HG03159 (cell line): ENCODE data around the gene EFCAB12.
"Not testable (repeated sequence)": the region's sequence is repeated elsewhere in the genome, so short reads cannot be mapped to it uniquely, and the experiment has no call there.

ENCODE experiments used
- ATAC-seq: cut with Tn5 transposase; IDR thresholded peaks from one replicate; pipeline ENCODE4 v1.9.1; 2021; ENCODE audit warnings: mild to moderate bottlenecking, moderate library complexity; ENCODE audit not compliant: unreplicated experiment

EFCAB12 gene

GRCh38 chr3:129421988-129422745 is 6.3 kb downstream of the EFCAB12 start:
- no peak for ATAC-seq

- no peak for ATAC-seq
These were observed 7.1 kb downstream of the EFCAB12 start for GRCh38 chr3:129421236-129421883.

GRCh38 chr3:129419476-129419875 is 9.0 kb downstream of the EFCAB12 start:
- ATAC-seq: no peak

DNA sequence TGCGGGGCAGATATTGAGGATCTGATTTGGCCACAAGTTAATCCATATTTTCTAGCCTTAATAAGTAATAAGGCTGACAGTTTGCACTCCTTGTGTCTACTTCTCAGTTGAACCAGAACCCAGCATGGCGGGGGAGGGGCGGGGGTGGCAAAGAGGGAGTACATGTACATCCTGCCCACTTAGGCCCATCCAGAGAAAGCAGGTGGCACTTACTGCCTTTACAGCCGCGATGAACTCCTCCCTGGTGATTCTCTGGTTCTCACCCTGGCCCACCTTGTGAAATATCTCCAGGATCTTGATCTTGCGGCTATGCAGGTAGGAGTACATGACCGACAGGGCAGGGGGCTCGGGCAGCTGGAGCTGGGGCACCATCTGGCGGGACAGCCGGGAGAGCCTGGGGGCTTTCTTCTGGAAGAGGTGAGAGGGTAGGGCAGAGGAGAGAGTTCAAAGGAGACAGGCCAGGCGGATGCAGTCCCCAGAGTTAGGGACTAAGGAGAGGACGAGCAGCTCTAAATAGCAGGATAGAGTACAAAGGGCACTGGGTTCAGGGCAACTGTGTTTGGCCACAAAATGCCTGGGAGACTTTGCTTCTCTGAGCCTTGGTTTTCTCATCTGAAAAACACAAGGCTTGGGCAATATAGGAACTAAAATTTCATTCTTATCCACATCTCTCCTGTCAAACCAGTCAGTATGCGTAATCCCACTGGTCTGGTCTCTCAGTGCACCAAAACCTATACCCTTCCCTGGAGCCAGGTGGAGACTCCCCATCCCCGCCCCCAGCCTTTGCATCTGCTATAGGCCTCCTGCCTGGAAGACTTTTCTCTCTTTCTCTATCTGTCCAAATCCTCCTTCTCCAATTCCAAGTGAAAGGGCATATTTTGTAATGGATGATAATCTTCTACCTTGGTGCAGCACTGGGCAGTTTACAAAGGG is 10.1 kb downstream of the EFCAB12 start:
- ATAC-seq: no peak

GRCh38 chr3:129417326-129417725 is 11.1 kb downstream of the EFCAB12 start:
- ATAC-seq: no peak

DNA sequence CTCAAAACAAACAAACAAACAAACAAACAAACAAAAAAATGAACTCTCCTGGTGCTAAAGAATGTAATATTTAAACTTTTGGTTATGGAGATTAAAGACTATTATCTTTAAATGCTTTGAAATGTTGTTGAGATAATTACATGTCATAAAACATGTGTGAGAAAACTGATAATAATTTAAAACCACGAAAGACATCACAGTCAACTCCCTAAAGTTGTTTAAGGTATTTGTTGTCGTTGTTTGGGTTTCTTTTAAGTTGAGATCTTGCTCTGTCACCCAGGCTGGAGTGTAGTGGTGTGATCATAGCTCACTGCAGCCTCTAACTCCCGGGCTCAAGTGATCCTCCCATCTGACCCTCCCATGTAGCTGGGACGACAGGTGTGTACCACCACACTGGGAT is 12.0 kb downstream of the EFCAB12 start:
- ATAC-seq: no peak

DNA sequence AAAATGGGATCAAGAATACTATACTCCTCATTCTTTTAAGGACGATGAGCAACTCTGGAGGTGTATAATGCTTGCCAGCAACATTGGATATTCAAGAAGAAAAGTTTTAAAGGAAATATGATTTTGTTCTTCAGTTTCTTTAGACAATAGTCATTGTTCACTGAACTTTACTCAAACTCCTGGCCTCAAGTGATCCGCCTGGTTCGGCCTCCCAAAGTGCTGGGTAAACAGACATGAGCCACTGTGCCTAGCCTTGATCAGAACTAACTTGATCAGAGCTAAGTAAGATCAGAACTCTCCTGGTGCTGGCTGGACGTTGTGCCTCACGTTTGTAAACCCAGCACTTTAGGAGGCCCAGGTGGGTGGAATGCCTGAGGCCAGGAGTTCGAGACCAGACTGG is 12.6 kb downstream of the EFCAB12 start:
- ATAC-seq: no peak

DNA sequence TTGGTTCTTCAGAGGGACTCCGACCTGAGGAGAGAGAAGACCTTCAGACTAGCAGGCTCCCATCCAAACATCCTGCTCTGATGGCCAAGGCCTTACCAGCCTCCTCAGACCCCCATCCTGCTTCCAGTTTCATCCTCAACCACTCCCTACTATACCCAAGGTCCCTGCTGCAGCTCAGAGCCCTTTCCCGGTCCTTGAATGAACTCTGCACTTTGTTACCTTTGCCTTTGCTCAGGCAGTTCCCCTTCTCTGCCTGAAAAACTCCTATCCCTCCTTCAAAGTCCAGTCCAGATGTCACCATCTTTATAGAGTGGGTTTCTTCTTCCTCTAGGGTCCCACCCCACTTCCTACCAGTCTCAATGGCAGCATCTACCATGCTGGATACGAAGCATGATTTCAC is 13.1 kb downstream of the EFCAB12 start:
- ATAC-seq: no peak

DNA sequence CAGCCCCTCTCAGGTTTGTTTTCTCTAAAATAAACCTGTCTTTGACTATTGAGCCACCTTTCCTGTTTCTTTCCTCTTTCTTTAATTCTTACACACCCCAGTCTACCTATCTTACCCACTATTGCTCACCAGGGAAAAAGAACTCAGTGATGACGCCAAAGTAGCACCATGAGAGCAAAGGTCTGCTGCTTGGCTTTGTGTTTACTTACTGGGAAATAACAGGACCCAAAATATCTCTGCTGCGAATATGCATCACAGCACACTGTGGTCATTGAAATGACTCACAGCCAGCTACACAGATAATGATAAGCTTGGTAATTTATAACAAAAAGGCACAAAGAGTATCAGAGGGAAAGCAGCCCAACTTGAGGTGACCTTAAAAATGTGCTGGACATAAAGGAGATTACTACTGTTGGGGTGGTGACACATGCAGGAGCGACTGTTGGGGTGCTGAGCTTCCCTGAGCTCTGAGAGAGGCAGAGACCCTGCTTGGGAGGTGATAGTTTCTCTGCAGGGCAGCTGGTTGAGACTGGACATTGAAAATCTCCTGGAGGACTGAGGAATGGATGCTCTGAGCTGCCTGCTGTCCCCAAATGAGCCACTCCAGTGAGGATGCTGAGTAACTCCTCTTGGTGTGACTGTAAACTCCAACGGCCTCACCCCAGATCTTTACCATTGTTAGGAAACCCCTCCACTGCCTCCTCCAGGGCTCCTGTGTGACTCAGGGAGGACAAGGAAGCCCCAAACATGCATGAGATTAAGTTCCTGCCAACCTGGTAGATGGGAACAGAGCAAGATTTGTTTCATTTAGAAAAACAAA is 14.5 kb downstream of the EFCAB12 start:
- ATAC-seq: peak; percentile 76

DNA sequence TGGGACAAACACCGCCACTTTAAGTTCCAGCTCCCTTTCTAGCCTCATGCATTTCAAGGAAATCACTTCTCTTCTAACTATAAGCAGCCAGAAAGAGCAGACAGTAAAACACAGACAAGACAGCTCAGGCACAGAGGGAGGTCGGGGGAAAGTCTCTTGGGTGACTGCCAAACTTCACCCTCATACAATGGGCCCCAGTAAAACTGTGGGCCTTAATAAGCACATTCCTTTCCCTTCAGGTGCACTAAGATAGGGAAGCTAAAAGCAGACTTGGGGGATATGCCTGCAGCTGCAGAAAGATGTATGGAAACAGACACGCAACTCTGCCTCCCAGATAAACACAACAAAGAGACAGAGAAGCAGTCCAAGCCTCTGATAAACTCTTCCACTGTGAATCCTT is 15.2 kb downstream of the EFCAB12 start:
- not testable (repeated sequence) for ATAC-seq

- no peak for ATAC-seq
These were observed 15.8 kb downstream of the EFCAB12 start for GRCh38 chr3:129412542-129413198.

DNA sequence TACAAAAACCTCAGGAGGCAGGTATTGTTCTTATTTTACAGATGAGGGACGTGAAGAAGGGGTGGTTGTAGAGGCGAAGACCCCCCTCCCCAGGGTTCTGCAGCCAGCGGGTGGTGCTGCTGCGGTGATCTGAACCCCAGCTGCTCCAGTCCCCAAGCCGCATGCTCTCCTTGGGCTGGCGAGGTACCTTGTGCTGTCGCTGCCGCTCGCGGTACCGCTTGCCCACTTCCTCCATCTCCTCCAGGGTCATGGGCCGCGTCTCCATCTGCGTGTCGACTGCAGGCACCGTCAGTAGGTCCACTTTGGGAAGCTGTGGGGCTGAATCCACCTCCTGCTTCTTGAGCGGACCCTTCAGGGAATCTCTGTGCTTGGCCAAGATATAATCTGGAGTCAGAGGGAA is 17.5 kb downstream of the EFCAB12 start:
- no peak for ATAC-seq

DNA sequence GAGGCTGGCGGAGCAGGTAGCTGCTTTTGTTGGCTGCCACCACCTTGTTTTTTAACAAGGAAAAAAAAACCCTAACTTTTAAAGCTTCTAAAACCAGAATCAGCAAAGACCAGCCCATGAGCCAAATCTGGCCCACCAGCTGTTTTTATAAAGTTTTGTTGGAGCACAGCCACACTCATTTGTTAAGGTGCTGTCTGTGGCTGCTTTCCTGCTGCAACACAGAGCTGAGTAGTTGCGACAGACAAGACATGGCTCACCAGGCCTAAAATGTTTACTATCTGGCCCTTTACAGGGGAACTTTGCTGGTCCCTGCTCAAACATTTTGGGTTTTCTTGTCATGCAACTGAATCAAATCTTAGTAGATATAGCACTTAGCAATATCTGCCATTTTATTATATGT is 18.9 kb downstream of the EFCAB12 start:
- ATAC-seq: no peak

DNA sequence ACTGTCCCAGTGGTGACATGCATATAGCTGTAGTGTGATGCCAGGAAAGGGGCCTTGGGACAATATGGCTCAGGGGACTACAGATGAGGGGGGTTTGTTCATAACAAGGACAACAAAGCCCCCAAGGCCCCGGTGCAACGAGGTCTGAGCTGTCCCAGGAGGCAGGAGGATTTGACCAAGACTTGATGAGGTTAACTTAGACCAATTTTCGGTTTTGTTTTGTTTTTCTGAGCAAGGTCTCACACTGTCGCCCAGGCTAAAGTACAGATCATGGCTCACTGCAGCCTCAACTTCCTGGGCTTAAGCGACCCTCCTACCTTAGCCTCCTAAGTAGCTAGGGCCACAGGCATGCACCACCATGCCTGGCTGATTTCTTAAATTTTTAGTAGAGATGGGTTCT is 23.8 kb downstream of the EFCAB12 start:
- ATAC-seq: no peak

DNA sequence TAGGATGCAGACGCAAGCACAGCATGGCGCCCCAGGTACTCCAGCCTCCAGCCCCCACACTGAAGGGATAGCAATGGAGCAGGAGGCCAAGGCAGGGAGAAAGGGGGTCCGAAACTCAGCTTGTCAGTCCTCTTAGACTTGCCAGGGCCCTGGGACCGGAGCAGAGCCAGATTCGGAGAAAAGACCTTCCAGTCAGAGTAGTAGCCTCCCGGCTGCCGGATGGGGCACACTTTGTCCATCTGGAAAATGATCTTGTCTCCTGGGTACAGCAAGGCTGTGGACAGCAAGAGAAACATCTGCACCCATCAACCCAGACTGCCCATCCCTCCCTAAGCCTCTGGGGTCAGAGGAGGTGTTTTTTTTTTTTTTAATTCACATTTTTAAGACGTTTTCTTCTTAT is 24.3 kb downstream of the EFCAB12 start:
- no peak for ATAC-seq

DNA sequence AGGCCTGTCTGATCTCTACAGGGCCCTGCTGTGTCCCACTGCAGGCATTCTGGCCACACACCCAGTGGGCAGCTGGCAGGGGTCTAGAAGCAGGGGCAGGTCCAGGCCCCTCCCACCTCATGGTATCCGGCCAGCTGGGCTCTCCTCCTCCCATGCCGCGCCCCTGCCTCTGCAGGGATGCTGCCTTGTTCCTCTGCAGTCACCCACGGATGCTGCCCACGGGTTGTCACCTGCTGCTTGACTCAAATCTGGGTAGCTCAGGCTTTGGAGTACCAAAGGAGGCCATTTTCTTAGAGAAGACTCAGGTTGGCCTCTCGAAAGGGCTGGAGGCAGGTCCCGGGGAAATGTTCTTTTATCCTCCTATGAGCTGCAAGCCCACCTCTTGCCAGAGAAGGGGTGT is 25.0 kb downstream of the EFCAB12 start:
- ATAC-seq: no peak

DNA sequence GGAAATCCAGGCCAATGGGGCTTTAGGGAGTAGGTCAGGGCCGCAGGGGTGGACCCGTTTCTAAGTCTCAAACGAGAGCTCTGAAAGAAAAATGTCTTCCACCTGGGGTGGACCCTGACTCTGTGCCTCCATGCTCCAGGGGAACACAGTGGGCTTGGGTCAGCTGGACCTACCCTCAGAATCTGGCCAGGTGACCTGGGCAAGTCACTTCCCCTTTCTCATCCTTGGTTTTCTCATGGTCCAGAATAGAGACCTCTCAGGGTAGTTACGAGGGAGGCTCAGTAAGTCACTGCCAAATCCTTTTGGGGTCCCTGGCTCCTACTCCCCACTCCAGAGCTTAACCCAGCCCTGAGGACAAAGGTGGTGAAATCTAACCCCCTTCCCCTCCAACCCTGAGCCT is 25.8 kb downstream of the EFCAB12 start:
- no peak for ATAC-seq

DNA sequence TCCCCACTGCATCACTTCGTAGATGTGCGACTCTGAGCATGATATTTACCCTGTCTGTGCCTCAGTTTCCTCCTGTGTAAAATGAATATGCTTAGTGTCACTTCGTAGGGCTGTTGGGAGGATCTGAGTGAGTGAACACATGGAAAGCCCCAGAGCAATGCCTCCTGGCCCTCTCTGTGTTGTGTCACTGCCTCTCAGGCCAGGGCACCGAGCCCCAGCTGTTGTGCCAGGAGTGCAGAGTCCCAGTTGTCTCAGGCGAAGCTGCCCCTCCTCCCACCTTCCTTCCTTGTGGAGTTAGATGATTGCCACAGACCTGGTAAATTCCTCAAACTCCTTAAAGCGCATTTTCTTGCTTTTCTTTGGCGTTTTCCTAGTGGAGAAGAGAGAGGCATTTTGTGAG is 26.2 kb downstream of the EFCAB12 start:
- no peak for ATAC-seq

DNA sequence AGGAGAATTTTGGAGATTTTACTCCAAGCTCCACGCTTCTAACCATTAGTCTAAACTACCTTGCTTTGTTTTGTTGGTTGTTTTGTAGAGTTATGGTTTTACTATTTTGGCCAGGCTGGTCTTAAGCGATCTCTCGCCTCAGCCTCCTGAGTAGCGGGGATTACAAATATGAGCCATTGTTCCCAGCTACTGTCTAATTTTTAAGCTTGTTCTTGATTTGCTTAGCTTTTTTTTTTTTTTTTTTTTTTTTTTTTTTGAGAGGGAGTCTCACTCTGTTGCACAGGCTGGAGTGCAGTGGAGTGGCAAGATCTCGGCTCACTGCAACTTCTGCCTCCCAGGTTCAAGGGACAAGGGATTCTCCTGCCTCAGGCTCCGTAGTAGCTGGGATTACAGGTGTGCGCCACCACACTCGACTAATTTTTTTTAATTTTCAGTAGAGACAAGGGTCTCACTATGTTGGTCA is 28.5 kb downstream of the EFCAB12 start:
- ATAC-seq: peak; percentile 6
